ENCODE measurements around the gene CNN1. TPM values are rescaled to one million over a fixed set of nuclear protein-coding genes. Genes with fewer than 3 reads are reported as not detected.

CNN1 gene
- total and polyA plus RNA-seq, 7 donors = 4.9 to 3,058 (median 1,586) TPM

- WGBS, 2 donors = 0 to 1% methylated on average over 33 of the region's 33 CpGs
- Histone ChIP-seq H3K4me3 (peak overlapping the region; percentile 82 to 98 (median 90)), H3K27ac (peak overlapping the region; percentile 92 to 98 (median 98)), H3K9me3 (no peaks in the 10 kb centered on the region), H3K36me3 (no peaks in the 10 kb centered on the region), H3K27me3 (no peaks in the 10 kb centered on the region), H3K4me1 (peaks cover 0 to 20% (median 11%) of the 10 kb centered on the region in 4 donors)
- TF ChIP-seq EP300 (IDR thresholded peaks at IDR 0.05) = no peak
- TF ChIP-seq POLR2A (IDR thresholded peaks at IDR 0.05) = peak in 1 of 2 donors; percentile 11
- peak; percentile 51 to 80 (median 70) for TF ChIP-seq POLR2AphosphoS5 (IDR thresholded peaks at IDR 0.05)
- TF ChIP-seq CTCF (IDR thresholded peaks at IDR 0.05) = no peak
- peak; percentile 99 for DNase-seq
- intact Hi-C loops (cut with DNase I) = loop anchor here (2.0 to 5.0 kb wide), 3 partner anchors 24 to 68 kb away; partner anchors contain the start of genes ECSIT, ELOF1, ODAD3 and PRKCSH
These were observed 33.6 kb upstream of the CNN1 start for GRCh38 chr19:11505032-11505503.

- TF ChIP-seq EP300 (IDR thresholded peaks at IDR 0.05) (no peak), POLR2A (IDR thresholded peaks at IDR 0.05) (peak in 1 of 2 donors; percentile 24), POLR2AphosphoS5 (IDR thresholded peaks at IDR 0.05) (peak in 3 of 4 donors; percentile 62 to 67 (median 64))
- H3K4me1 ChIP-seq = peaks cover 0 to 20% (median 11%) of the 10 kb centered on the region in 4 donors
- peak; percentile 97 for DNase-seq
- no peaks in the 10 kb centered on the region for H3K9me3 ChIP-seq
- intact Hi-C loops (cut with DNase I) = loop anchor here (2.0 to 5.0 kb wide), 3 partner anchors 23 to 68 kb away; partner anchors contain the start of genes ECSIT, ELOF1, ODAD3 and PRKCSH
- H3K27ac ChIP-seq = peak within 1 kb of the TSS; percentile 92 to 98 (median 98)
- H3K36me3 ChIP-seq = peaks cover 0 to 5% (median 0%) of the 10 kb centered on the region in 4 donors
- peak within 1 kb of the TSS; percentile 82 to 98 (median 90) for H3K4me3 ChIP-seq
- no peaks in the 10 kb centered on the region for H3K27me3 ChIP-seq
- WGBS, 2 donors = 0% methylated on average over 65 of the region's 65 CpGs
These were observed 33.0 kb upstream of the CNN1 start, which contains the start of gene ZNF653 for GRCh38 chr19:11505504-11506100. Gene ZNF653, minus strand, starts transcription at chr19:11505839. Its CDS starts 53 bp downstream, at chr19:11505786.

GRCh38 chr19:11506101-11506555 lies 32.5 kb upstream of the CNN1 start:
- Histone ChIP-seq H3K9me3 (no peaks in the 10 kb centered on the region), H3K36me3 (peaks cover 0 to 10% (median 2%) of the 10 kb centered on the region in 4 donors), H3K4me3 (peak overlapping the region; percentile 82 to 98 (median 90)), H3K27ac (peak overlapping the region; percentile 92 to 98 (median 98)), H3K4me1 (peaks cover 0 to 20% (median 11%) of the 10 kb centered on the region in 4 donors), H3K27me3 (no peaks in the 10 kb centered on the region)
- WGBS, 2 donors = 31 to 34% methylated on average over 20 of the region's 20 CpGs
- DNase-seq = no peak
- TF ChIP-seq CTCF (IDR thresholded peaks at IDR 0.05) = no peak
- TF ChIP-seq POLR2A (IDR thresholded peaks at IDR 0.05) = no peak
- no peak for TF ChIP-seq EP300 (IDR thresholded peaks at IDR 0.05)
- TF ChIP-seq POLR2AphosphoS5 (IDR thresholded peaks at IDR 0.05) = no peak
- intact Hi-C loops (cut with DNase I) = loop anchor here (5.0 kb wide), 1 partner anchor 69 kb away; the partner anchor contains the start of genes ODAD3 and PRKCSH

DNA sequence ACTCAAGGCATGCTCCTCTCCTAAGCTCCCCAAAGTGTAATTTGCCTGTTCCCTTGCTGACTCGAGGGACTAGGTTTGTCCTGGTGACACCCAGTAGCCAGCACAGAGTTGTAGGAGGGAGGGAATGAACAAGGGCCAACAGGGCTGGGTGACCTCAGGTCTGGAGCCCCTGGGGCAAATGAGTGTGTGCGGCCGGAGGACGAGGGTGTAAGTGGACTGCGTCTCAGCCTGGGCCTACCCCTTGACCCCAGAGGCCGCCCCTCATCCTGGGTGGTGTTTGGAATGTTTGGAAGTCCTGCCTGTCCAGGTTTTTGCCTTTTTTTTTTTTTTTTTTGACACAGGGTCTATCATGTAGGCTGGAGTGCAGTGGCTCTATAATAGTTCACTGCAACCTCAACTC lies 31.7 kb upstream of the CNN1 start:
- TF ChIP-seq EP300 (IDR thresholded peaks at IDR 0.05) = no peak
- TF ChIP-seq POLR2AphosphoS5 (IDR thresholded peaks at IDR 0.05) = no peak
- no peak for TF ChIP-seq CTCF (IDR thresholded peaks at IDR 0.05)
- no peak for TF ChIP-seq POLR2A (IDR thresholded peaks at IDR 0.05)
- Histone ChIP-seq H3K4me1 (peaks cover 0 to 20% (median 11%) of the 10 kb centered on the region in 4 donors), H3K27ac (no peak overlapping the region), H3K27me3 (no peaks in the 10 kb centered on the region), H3K36me3 (peaks cover 0 to 19% (median 6%) of the 10 kb centered on the region in 4 donors), H3K4me3 (no peak overlapping the region), H3K9me3 (no peaks in the 10 kb centered on the region)
- 92 to 94% methylated on average over 6 of the region's 6 CpGs for WGBS, 2 donors
- DNase-seq = no peak
- intact Hi-C loops (cut with DNase I) = loop anchor here (5.0 kb wide), 1 partner anchor 70 kb away; the partner anchor contains the start of genes ODAD3 and PRKCSH

Measured in sigmoid colon (tissue), 7 donors.